GM21528 (cell line): ENCODE measurements around the gene LYPD6B.
"Not testable (repeated sequence)": the region's sequence is repeated elsewhere in the genome, so short reads cannot be mapped to it uniquely, and the experiment has no call there.

Experiments used
- ATAC-seq: cut with Tn5 transposase; IDR thresholded peaks from one replicate; pipeline ENCODE4 v1.9.1; 2021; ENCODE audit warnings: mild to moderate bottlenecking, moderate library complexity; ENCODE audit not compliant: unreplicated experiment, low FRiP score

Gene LYPD6B

GRCh38 chr2:149251436-149251835, 212.9 kb downstream of the LYPD6B start:
- ATAC-seq: not testable (repeated sequence)

GRCh38 chr2:149256877-149257276, 218.4 kb downstream of the LYPD6B start:
- not testable (repeated sequence) for ATAC-seq

GRCh38 chr2:149258531-149258930, 220.0 kb downstream of the LYPD6B start:
- ATAC-seq: no peak

- no peak for ATAC-seq
Measured at GRCh38 chr2:149259136-149259535, 220.6 kb downstream of the LYPD6B start.

GRCh38 chr2:149261692-149262091, 223.2 kb downstream of the LYPD6B start:
- no peak for ATAC-seq
